ENCODE measurements around the gene NRIP2. TPM values are rescaled to one million over a fixed set of nuclear protein-coding genes. Genes with fewer than 3 reads are reported as not detected.

Gene NRIP2
- total and polyA plus RNA-seq, 2 donors (not counting 1 experiment from before 2014, with no cell fraction given), result 0.08 to 0.17 TPM

- Histone ChIP-seq H3K36me3 (ENCODE audit: control insufficient read depth, insufficient read depth, low read length) (no peaks in the 10 kb centered on the region), H4K20me1 (ENCODE audit: control insufficient read depth, extremely low read depth, insufficient read depth, low read length) (no peaks in the 10 kb centered on the region), H3K9me3 (ENCODE audit: control insufficient read depth, insufficient read depth, low read depth, low read length) (no peaks in the 10 kb centered on the region), H3K4me3 (replicated peaks in 1 of 4; ENCODE audit: control extremely low read depth in 1 of 4, insufficient read depth in 1 of 4, low read depth in 3 of 4, low read length in 4 of 4) (no peak overlapping the region), H3K9ac (ENCODE audit: insufficient read depth, low read length) (no peak overlapping the region), H3K79me2 (ENCODE audit: control insufficient read depth, insufficient read depth, low read length) (no peaks in the 10 kb centered on the region), H2AFZ (ENCODE audit: low read length) (no peak overlapping the region), H3K27ac (ENCODE audit: insufficient read depth, low read length) (no peak overlapping the region), H3K4me1 (ENCODE audit: control insufficient read depth, extremely low read depth, insufficient read depth, low read length) (no peaks in the 10 kb centered on the region), H3K27me3 (ENCODE audit: control insufficient read depth, insufficient read depth, low read length) (peaks cover 13% of the 10 kb centered on the region), H3K4me2 (ENCODE audit: extremely low read depth, insufficient read depth, low read length) (no peak overlapping the region)
- TF ChIP-seq CTCF (conservative IDR thresholded peaks at IDR 0.05 in 1 of 2, IDR thresholded peaks at IDR 0.05 in 1 of 2; ENCODE audit: low read depth in 1 of 2, low read length in 2 of 2) (no peak), EZH2 (IDR thresholded peaks at IDR 0.05; ENCODE audit: low read length, missing control alignments) (no peak)
- DNase-seq (ENCODE audit: low read depth in 2 of 2), result no peak
Measured at GRCh38 chr12:2775431-2775830, 59.4 kb downstream of the NRIP2 start.

Other genes with a start within 250 kb of the NRIP2 start
- 41.3 and 42.6 TPM in 2 replicates for gene FKBP4, start 40.1 kb downstream of the NRIP2 start, total RNA-seq
- gene FKBP4, start 40.1 kb downstream of the NRIP2 start, polyA plus RNA-seq, result 23.0 and 32.7 TPM in 2 replicates
- gene ITFG2, start 22.4 kb downstream of the NRIP2 start, total RNA-seq, result 11.0 and 13.5 TPM in 2 replicates
- 17.5 and 18.2 TPM in 2 replicates for gene ITFG2, start 22.4 kb downstream of the NRIP2 start, polyA plus RNA-seq
- gene TEX52, start 22.0 kb upstream of the NRIP2 start, total RNA-seq, result not detected in 2 replicates
- gene TEX52, start 22.0 kb upstream of the NRIP2 start, polyA plus RNA-seq, result not detected in 2 replicates
- 1.3 and 7.3 TPM in 2 replicates for gene FOXM1, start 42.1 kb upstream of the NRIP2 start, total RNA-seq
- gene FOXM1, start 42.1 kb upstream of the NRIP2 start, polyA plus RNA-seq, result 14.6 and 71.3 TPM in 2 replicates
- 16.7 and 29.7 TPM in 2 replicates for gene RHNO1, start 42.2 kb upstream of the NRIP2 start, total RNA-seq
- 33.2 and 42.5 TPM in 2 replicates for gene RHNO1, start 42.2 kb upstream of the NRIP2 start, polyA plus RNA-seq
- gene TULP3, start 55.9 kb upstream of the NRIP2 start, total RNA-seq, result 30.0 and 39.3 TPM in 2 replicates
- gene TULP3, start 55.9 kb upstream of the NRIP2 start, polyA plus RNA-seq, result 47.0 and 54.4 TPM in 2 replicates
- gene TEAD4, start 124.4 kb upstream of the NRIP2 start, total RNA-seq, result 6.3 and 7.4 TPM in 2 replicates
- 14.3 and 15.4 TPM in 2 replicates for gene TEAD4, start 124.4 kb upstream of the NRIP2 start, polyA plus RNA-seq
- 26.7 and 35.2 TPM in 2 replicates for gene TSPAN9, start 242.3 kb upstream of the NRIP2 start, total RNA-seq
- gene TSPAN9, start 242.3 kb upstream of the NRIP2 start, polyA plus RNA-seq, result 31.1 and 32.6 TPM in 2 replicates

Data from fibroblast of lung (primary cell).